Fibroblast of mammary gland (primary cell): ENCODE measurements around the gene GSTM3.
A peak's percentile ranks its signal among the peaks of the same experiment; 100 is the strongest.
"Not testable (repeated sequence)": the region's sequence is repeated elsewhere in the genome, so short reads cannot be mapped to it uniquely, and the experiment has no call there.

Experiments
- DNase-seq: peaks from one replicate; pipeline ENCODE4 v3.0.0-alpha.2; 2010; ENCODE audit warnings: low read depth
- H3K4me3 ChIP-seq: 2 replicates; pipeline ENCODE4 v1.5.1; 2011; ENCODE audit warnings: low read depth, mild to moderate bottlenecking, low read length, moderate library complexity; ENCODE audit not compliant: control insufficient read depth
- CTCF ChIP-seq: conservative IDR thresholded peaks from 2 replicates; pipeline ENCODE4 v1.5.1; 2011; ENCODE audit warnings: low read depth, low read length, inconsistent platforms; ENCODE audit not compliant: control insufficient read depth, insufficient read depth

Gene GSTM3

GRCh38 chr1:109754738-109755137 is 13.9 kb upstream of the GSTM3 start:
- H3K4me3 ChIP-seq = no peak overlapping the region
- DNase-seq = no peak
- TF ChIP-seq CTCF = no peak

- DNase-seq = no peak
- no peak overlapping the region for H3K4me3 ChIP-seq
- TF ChIP-seq CTCF = no peak
Measured at GRCh38 chr1:109751531-109752260, 10.9 kb upstream of the GSTM3 start.

- no peak overlapping the region for H3K4me3 ChIP-seq
- no peak for DNase-seq
- TF ChIP-seq CTCF = no peak
Measured at GRCh38 chr1:109750920-109751319, 10.1 kb upstream of the GSTM3 start.

- no peak for TF ChIP-seq CTCF
- DNase-seq = no peak
- no peak overlapping the region for H3K4me3 ChIP-seq
Measured at GRCh38 chr1:109750241-109750882, 9.5 kb upstream of the GSTM3 start.

- no peak for TF ChIP-seq CTCF
- H3K4me3 ChIP-seq = no peak overlapping the region
- DNase-seq = no peak
Measured at GRCh38 chr1:109749221-109749620, 8.4 kb upstream of the GSTM3 start.

- not testable (repeated sequence) for H3K4me3 ChIP-seq, DNase-seq
Measured at GRCh38 chr1:109748311-109748710, 7.5 kb upstream of the GSTM3 start.

- TF ChIP-seq CTCF = no peak
- DNase-seq = peak; percentile 45
- peak overlapping the region; percentile 66 for H3K4me3 ChIP-seq
Measured at GRCh38 chr1:109739738-109740614, 862 bp downstream of the GSTM3 start.
